HUES6 (cell line): Measurements from ENCODE around the gene TSC2.
A peak's percentile ranks its signal among the peaks of the same experiment; 100 is the strongest.

Source experiments
- H3K27ac ChIP-seq: 2 replicates; pipeline ENCODE4 v1.7.0; 2013; ENCODE audit warnings: low read depth, mild to moderate bottlenecking, low read length, inconsistent platforms
- H3K27me3 ChIP-seq: 2 replicates; pipeline ENCODE4 v1.6.1; 2013; ENCODE audit warnings: low read length; ENCODE audit not compliant: control insufficient read depth, insufficient read depth
- H3K36me3 ChIP-seq: 2 replicates; pipeline ENCODE4 v1.6.1; 2013; ENCODE audit warnings: low read length; ENCODE audit not compliant: control insufficient read depth, insufficient read depth
- H3K4me1 ChIP-seq: 2 replicates; pipeline ENCODE4 v1.6.1; 2013; ENCODE audit warnings: low read length; ENCODE audit not compliant: control insufficient read depth, insufficient read depth
- H3K4me3 ChIP-seq: 2 replicates; pipeline ENCODE4 v1.5.1; 2013; ENCODE audit warnings: low read depth, low read length
- H3K9ac ChIP-seq: one replicate; pipeline ENCODE4 v1.6.1; 2013; ENCODE audit warnings: mild to moderate bottlenecking, low read length
- H3K9me3 ChIP-seq: 2 replicates; pipeline ENCODE4 v1.6.1; 2013; ENCODE audit warnings: low read depth, low read length; ENCODE audit not compliant: control insufficient read depth, insufficient read depth

TSC2 gene

DNA sequence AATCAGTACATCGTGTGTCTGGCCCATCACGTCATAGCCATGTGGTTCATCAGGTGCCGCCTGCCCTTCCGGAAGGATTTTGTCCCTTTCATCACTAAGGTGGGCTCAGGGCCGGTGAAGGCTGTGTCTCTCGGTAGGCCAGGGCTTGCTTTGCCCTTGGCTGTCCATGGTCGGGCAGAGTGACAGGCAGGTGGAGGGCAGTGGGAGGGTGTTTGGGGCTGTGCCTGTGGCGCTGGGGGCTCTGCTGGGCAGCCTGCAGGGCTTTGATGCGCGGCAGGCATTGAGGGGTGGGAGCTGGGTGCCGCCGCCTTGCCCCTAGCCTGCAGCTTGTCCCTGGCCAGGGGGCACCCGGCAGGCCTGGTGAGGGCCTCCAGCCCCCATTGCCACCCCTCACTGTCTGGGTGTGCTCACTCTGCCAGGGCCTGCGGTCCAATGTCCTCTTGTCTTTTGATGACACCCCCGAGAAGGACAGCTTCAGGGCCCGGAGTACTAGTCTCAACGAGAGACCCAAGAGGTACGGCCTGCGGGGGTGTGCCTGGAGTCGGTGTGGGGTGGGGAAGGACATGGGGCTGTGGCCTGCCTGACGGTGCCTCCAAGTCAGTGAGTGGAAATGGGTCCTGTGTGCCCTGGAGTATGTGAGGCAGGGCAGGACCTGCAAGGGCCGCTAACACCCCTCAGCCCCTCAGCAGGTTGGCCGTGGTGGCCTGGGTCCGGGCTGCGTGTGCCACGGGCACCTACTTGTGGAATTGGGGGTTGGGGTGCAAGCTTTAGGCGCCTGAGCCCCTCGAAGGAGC, 28.5 kb downstream of the TSC2 start:
- H3K27me3 ChIP-seq, result no peaks in the 10 kb centered on the region
- no peak overlapping the region for H3K27ac ChIP-seq
- H3K4me1 ChIP-seq, result no peaks in the 10 kb centered on the region
- no peak overlapping the region for H3K9ac ChIP-seq
- H3K9me3 ChIP-seq, result no peaks in the 10 kb centered on the region
- peaks cover 77% of the 10 kb centered on the region for H3K36me3 ChIP-seq
- H3K4me3 ChIP-seq, result no peak overlapping the region

- no peak overlapping the region for H3K4me3 ChIP-seq
- H3K27ac ChIP-seq, result no peak overlapping the region
- H3K9ac ChIP-seq, result no peak overlapping the region
- H3K4me1 ChIP-seq, result no peaks in the 10 kb centered on the region
- no peaks in the 10 kb centered on the region for H3K9me3 ChIP-seq
- H3K36me3 ChIP-seq, result peaks cover 76% of the 10 kb centered on the region
- no peaks in the 10 kb centered on the region for H3K27me3 ChIP-seq
Measured at GRCh38 chr16:2077016-2077415, 29.2 kb downstream of the TSC2 start.

- peaks cover 76% of the 10 kb centered on the region for H3K36me3 ChIP-seq
- H3K4me1 ChIP-seq, result no peaks in the 10 kb centered on the region
- no peak overlapping the region for H3K27ac ChIP-seq
- no peak overlapping the region for H3K4me3 ChIP-seq
- no peaks in the 10 kb centered on the region for H3K27me3 ChIP-seq
- no peak overlapping the region for H3K9ac ChIP-seq
- no peaks in the 10 kb centered on the region for H3K9me3 ChIP-seq
Measured at GRCh38 chr16:2077696-2078095, 29.9 kb downstream of the TSC2 start.

DNA sequence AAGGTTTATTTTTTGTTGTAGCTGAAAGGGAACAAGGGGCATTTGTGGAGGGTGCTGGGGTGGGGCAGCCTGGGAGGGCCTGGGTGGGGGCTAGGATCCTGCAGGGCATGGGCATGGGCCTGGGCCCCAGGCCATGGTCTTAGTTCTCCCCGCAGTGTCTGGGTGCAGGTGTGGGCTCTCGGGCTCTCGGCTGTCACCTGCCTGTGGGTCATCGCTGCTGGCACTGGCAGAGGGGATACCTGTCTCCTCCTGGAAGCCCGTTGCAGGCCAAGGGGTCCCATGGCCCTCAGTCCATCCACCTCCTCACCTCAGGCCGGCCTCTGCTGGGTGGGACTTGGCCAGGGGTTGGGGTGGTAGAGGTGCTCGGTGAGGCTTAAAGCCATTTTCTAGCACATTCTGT, 30.3 kb downstream of the TSC2 start:
- no peak overlapping the region for H3K4me3 ChIP-seq
- H3K27me3 ChIP-seq, result no peaks in the 10 kb centered on the region
- no peak overlapping the region for H3K27ac ChIP-seq
- H3K36me3 ChIP-seq, result peaks cover 76% of the 10 kb centered on the region
- H3K4me1 ChIP-seq, result no peaks in the 10 kb centered on the region
- H3K9ac ChIP-seq, result no peak overlapping the region
- H3K9me3 ChIP-seq, result no peaks in the 10 kb centered on the region

GRCh38 chr16:2078691-2079090, 30.9 kb downstream of the TSC2 start:
- Histone ChIP-seq H3K27ac (peak overlapping the region; percentile 53; the same call in 1 of the 2 replicates), H3K9ac (no peak overlapping the region), H3K4me1 (no peaks in the 10 kb centered on the region), H3K36me3 (peaks cover 76% of the 10 kb centered on the region), H3K27me3 (no peaks in the 10 kb centered on the region), H3K4me3 (no peak overlapping the region), H3K9me3 (no peaks in the 10 kb centered on the region)

- Histone ChIP-seq H3K9ac (no peak overlapping the region), H3K9me3 (no peaks in the 10 kb centered on the region), H3K36me3 (peaks cover 76% of the 10 kb centered on the region), H3K27ac (peak overlapping the region; percentile 53; the same call in 1 of the 2 replicates), H3K27me3 (no peaks in the 10 kb centered on the region), H3K4me3 (no peak overlapping the region), H3K4me1 (no peaks in the 10 kb centered on the region)
Measured at GRCh38 chr16:2079311-2079800, 31.6 kb downstream of the TSC2 start.

DNA sequence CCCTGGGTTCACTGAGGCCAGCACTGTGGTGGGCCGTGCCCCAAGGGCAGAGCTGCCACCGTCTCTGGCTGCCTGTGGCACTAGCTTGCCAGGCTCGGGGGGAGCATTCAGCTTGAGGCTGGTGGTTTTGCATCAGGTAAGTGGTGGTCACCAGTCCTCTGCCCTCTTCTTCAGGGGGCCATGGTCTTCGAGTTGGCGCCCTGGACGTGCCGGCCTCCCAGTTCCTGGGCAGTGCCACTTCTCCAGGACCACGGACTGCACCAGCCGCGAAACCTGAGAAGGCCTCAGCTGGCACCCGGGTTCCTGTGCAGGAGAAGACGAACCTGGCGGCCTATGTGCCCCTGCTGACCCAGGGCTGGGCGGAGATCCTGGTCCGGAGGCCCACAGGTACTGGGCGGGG, 32.2 kb downstream of the TSC2 start:
- Histone ChIP-seq H3K9me3 (no peaks in the 10 kb centered on the region), H3K36me3 (peaks cover 78% of the 10 kb centered on the region), H3K4me3 (no peak overlapping the region), H3K27me3 (no peaks in the 10 kb centered on the region), H3K27ac (no peak overlapping the region), H3K9ac (no peak overlapping the region), H3K4me1 (no peaks in the 10 kb centered on the region)

DNA sequence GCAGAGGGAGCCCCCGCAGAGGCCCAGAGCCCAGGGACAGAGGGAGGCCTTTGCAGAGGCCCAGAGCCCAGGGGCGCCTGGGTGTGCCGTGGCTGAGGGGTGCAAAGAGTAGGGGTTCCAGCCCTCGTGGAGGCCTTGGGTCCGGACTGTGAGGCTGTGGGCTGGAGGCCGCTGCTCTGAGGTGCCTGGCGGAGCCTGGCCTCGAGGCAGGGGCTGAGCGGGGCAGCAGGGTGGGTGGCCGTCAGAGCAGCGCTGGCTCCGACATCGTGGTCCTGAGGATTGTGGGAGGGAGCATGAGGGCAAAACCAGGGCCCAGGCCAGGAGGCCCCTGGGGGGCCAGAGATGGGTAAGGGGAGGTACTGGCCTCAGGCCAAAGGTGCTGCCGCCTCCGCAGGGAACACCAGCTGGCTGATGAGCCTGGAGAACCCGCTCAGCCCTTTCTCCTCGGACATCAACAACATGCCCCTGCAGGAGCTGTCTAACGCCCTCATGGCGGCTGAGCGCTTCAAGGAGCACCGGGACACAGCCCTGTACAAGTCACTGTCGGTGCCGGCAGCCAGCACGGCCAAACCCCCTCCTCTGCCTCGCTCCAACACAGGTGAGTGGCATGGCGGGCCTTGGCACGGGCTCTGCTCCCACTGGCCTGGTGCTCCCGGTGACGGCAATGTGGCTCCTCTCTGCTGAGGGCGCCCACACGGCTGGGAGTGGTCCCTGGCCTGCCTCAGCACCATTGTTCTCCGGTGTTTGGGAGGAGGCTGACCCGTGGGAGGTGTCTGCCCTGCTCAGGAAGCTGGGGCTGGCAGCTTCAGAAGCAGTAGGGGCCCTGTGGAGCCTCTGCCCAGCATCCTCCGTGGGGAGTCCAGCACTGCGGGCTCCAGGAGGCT, 33.7 kb downstream of the TSC2 start:
- H3K9me3 ChIP-seq, result no peaks in the 10 kb centered on the region
- no peaks in the 10 kb centered on the region for H3K4me1 ChIP-seq
- no peak overlapping the region for H3K9ac ChIP-seq
- H3K4me3 ChIP-seq, result no peak overlapping the region
- no peak overlapping the region for H3K27ac ChIP-seq
- no peaks in the 10 kb centered on the region for H3K27me3 ChIP-seq
- H3K36me3 ChIP-seq, result peaks cover 78% of the 10 kb centered on the region

DNA sequence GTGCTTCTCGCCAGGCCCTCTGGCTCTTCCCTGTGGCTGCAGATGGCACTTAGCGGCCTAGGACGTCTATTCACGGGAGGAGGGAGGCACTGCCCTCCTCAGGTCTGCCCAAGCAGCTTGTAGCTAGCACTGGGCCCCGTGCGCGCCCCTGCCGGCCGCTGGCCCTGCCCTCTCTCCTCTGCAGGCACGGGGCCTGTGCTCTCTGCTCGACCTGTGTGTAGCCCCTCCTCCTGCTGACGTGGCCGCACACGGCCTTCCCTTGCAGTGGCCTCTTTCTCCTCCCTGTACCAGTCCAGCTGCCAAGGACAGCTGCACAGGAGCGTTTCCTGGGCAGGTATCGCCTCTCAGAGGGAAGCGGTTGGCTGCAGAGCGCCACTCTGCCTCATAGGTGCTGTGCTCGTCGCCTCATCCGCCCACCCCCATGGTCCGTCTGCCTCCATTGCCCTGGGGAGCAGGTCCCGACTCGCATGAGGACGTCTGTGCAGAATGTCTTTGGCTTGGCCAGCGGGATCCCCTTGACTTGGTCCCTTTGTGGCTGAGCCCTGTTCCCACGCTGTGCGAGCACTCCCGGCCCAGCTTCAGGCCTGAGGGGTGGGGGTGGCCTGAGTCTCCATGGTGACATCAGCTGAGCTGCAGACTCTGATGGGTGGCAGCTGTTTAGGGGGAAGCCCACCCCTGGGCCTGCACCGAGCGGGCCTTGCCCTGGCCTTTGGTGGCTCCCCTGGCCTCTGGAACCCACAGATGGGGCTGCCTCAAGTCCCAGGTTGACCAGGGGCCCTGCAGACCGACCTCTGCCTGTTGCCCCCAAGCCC, 34.6 kb downstream of the TSC2 start:
- no peaks in the 10 kb centered on the region for H3K4me1 ChIP-seq
- H3K27me3 ChIP-seq, result no peaks in the 10 kb centered on the region
- no peaks in the 10 kb centered on the region for H3K9me3 ChIP-seq
- H3K4me3 ChIP-seq, result no peak overlapping the region
- peak overlapping the region; percentile 24 for H3K9ac ChIP-seq
- no peak overlapping the region for H3K27ac ChIP-seq
- peaks cover 81% of the 10 kb centered on the region for H3K36me3 ChIP-seq

GRCh38 chr16:2082983-2083364, 35.2 kb downstream of the TSC2 start:
- Histone ChIP-seq H3K27me3 (no peaks in the 10 kb centered on the region), H3K9me3 (no peaks in the 10 kb centered on the region), H3K9ac (peak overlapping the region; percentile 24), H3K4me1 (no peaks in the 10 kb centered on the region), H3K36me3 (peaks cover 83% of the 10 kb centered on the region), H3K27ac (no peak overlapping the region), H3K4me3 (no peak overlapping the region)
